Effector CD8-positive, alpha-beta T cell (primary cell): ENCODE results near the gene MSL1.
"Not testable (repeated sequence)": the region's sequence is repeated elsewhere in the genome, so short reads cannot be mapped to it uniquely, and the experiment has no call there.

Experiments
- DNase-seq: peaks from one replicate; lab custom pipeline; 2025; lab: John Stamatoyannopoulos, UW

The MSL1 gene

GRCh38 chr17:40130352-40131042 lies 8.7 kb downstream of the MSL1 start:
- DNase-seq = no peak

GRCh38 chr17:40134184-40134583 lies 12.4 kb downstream of the MSL1 start:
- DNase-seq = no peak

GRCh38 chr17:40135817-40136216 lies 14.0 kb downstream of the MSL1 start:
- DNase-seq = no peak

- DNase-seq = no peak
Observed at GRCh38 chr17:40139566-40140058, 17.8 kb downstream of the MSL1 start.

GRCh38 chr17:40143166-40143565 lies 21.4 kb downstream of the MSL1 start:
- DNase-seq = not testable (repeated sequence)

GRCh38 chr17:40145476-40145875 lies 23.7 kb downstream of the MSL1 start:
- DNase-seq = no peak

- no peak for DNase-seq
Observed at GRCh38 chr17:40148527-40148926, 26.8 kb downstream of the MSL1 start.

- no peak for DNase-seq
Observed at GRCh38 chr17:40150276-40150675, 28.5 kb downstream of the MSL1 start.

- DNase-seq = no peak
Observed at GRCh38 chr17:40151414-40151963, 29.7 kb downstream of the MSL1 start.

GRCh38 chr17:40153603-40154236 lies 31.9 kb downstream of the MSL1 start:
- no peak for DNase-seq

- no peak for DNase-seq
Observed at GRCh38 chr17:40157973-40158372, 36.2 kb downstream of the MSL1 start.

GRCh38 chr17:40158438-40159013 lies 36.8 kb downstream of the MSL1 start:
- no peak for DNase-seq

- DNase-seq = no peak
Observed at GRCh38 chr17:40159456-40159855, 37.7 kb downstream of the MSL1 start.

- DNase-seq = no peak
Observed at GRCh38 chr17:40167685-40168261, 46.0 kb downstream of the MSL1 start.

GRCh38 chr17:40168262-40168832 lies 46.6 kb downstream of the MSL1 start:
- no peak for DNase-seq

GRCh38 chr17:40170325-40170724 lies 48.6 kb downstream of the MSL1 start:
- DNase-seq = no peak

GRCh38 chr17:40171750-40172149 lies 50.0 kb downstream of the MSL1 start:
- DNase-seq = no peak

- no peak for DNase-seq
Observed at GRCh38 chr17:40173091-40173777, 51.5 kb downstream of the MSL1 start.

GRCh38 chr17:40173778-40174135 lies 52.0 kb downstream of the MSL1 start:
- DNase-seq = no peak

- DNase-seq = no peak
Observed at GRCh38 chr17:40174514-40174913, 52.7 kb downstream of the MSL1 start.

GRCh38 chr17:40175928-40176753 lies 54.4 kb downstream of the MSL1 start:
- no peak for DNase-seq
